ENCODE results near the gene TLN1.

The TLN1 gene

GRCh38 chr9:35753466-35753865, 21.5 kb upstream of the TLN1 start:
- no peak for FAIRE-seq
- no peak for DNase-seq (ENCODE audit: low spot score)

GRCh38 chr9:35750256-35750531, 18.2 kb upstream of the TLN1 start:
- DNase-seq (ENCODE audit: low spot score) = no peak
- FAIRE-seq = no peak

- FAIRE-seq = no peak
- DNase-seq (ENCODE audit: low spot score) = peak; percentile 45
Measured at GRCh38 chr9:35749515-35750255, 17.7 kb upstream of the TLN1 start.

GRCh38 chr9:35748858-35749514, 17.0 kb upstream of the TLN1 start, which contains the start of the genes GBA2 and RGP1:
Gene GBA2 (minus strand): TSS chr9:35749228. CDS start chr9:35748704, 524 bp downstream.
Gene RGP1 (plus strand): TSS chr9:35749287. CDS start chr9:35749756, 469 bp downstream.
- no peak for FAIRE-seq
- peak; percentile 90 for DNase-seq (ENCODE audit: low spot score)

- FAIRE-seq (no peak), DNase-seq (ENCODE audit: low spot score) (no peak)
Measured at GRCh38 chr9:35748242-35748857, 16.4 kb upstream of the TLN1 start.

GRCh38 chr9:35746583-35746982, 14.6 kb upstream of the TLN1 start:
- DNase-seq (ENCODE audit: low spot score) (no peak), FAIRE-seq (no peak)

- FAIRE-seq = no peak
- no peak for DNase-seq (ENCODE audit: low spot score)
Measured at GRCh38 chr9:35745569-35745968, 13.6 kb upstream of the TLN1 start.

- no peak for DNase-seq (ENCODE audit: low spot score)
- FAIRE-seq = no peak
Measured at GRCh38 chr9:35743880-35744518, 12.0 kb upstream of the TLN1 start.

- FAIRE-seq = no peak
Measured at GRCh38 chr9:35743452-35743851, 11.5 kb upstream of the TLN1 start.

GRCh38 chr9:35741740-35742139, 9.7 kb upstream of the TLN1 start:
- DNase-seq (ENCODE audit: low spot score) (no peak), FAIRE-seq (no peak)

More at GRCh38 chr9:35743452-35743851, 11.5 kb upstream of the TLN1 start:
- no peak for DNase-seq (ENCODE audit: low spot score)

- FAIRE-seq (no peak), DNase-seq (ENCODE audit: low spot score) (no peak)
Measured at GRCh38 chr9:35740243-35740642, 8.2 kb upstream of the TLN1 start.

GRCh38 chr9:35738924-35739323, 6.9 kb upstream of the TLN1 start:
- no peak for DNase-seq (ENCODE audit: low spot score)
- FAIRE-seq = no peak

- no peak for FAIRE-seq
- no peak for DNase-seq (ENCODE audit: low spot score)
Measured at GRCh38 chr9:35738186-35738585, 6.2 kb upstream of the TLN1 start.

GRCh38 chr9:35737143-35737542, 5.1 kb upstream of the TLN1 start:
- DNase-seq (ENCODE audit: low spot score) (no peak), FAIRE-seq (no peak)

GRCh38 chr9:35736201-35736633, 4.2 kb upstream of the TLN1 start:
- no peak for FAIRE-seq
- DNase-seq (ENCODE audit: low spot score) = peak; percentile 71

GRCh38 chr9:35734096-35734495, 2.1 kb upstream of the TLN1 start:
- DNase-seq (ENCODE audit: low spot score) (no peak), FAIRE-seq (no peak)

- no peak for FAIRE-seq
Measured at GRCh38 chr9:35732800-35733541, 976 bp upstream of the TLN1 start.

GRCh38 chr9:35731415-35732184, 395 bp downstream of the TLN1 start:
- peak; percentile 20 for DNase-seq (ENCODE audit: low spot score)
- no peak for FAIRE-seq

More at GRCh38 chr9:35732800-35733541, 976 bp upstream of the TLN1 start:
- peak; percentile 61 for DNase-seq (ENCODE audit: low spot score)

GRCh38 chr9:35730486-35730854, 1.5 kb downstream of the TLN1 start:
- no peak for FAIRE-seq

GRCh38 chr9:35729700-35730485, 2.1 kb downstream of the TLN1 start:
- peak; percentile 85 for DNase-seq (ENCODE audit: low spot score)
- FAIRE-seq = peak; percentile 72

More at GRCh38 chr9:35730486-35730854, 1.5 kb downstream of the TLN1 start:
- no peak for DNase-seq (ENCODE audit: low spot score)
